GM19438 (cell line): ENCODE data around the gene SLC16A10.

ENCODE experiments used
- ATAC-seq: cut with Tn5 transposase; IDR thresholded peaks from one replicate; pipeline ENCODE4 v1.9.1; 2021; ENCODE audit warnings: low read depth; ENCODE audit not compliant: unreplicated experiment

The SLC16A10 gene

GRCh38 chr6:111208933-111209332 lies 121.6 kb downstream of the SLC16A10 start:
- no peak for ATAC-seq

- ATAC-seq: peak; percentile 66
Measured at GRCh38 chr6:111210194-111210728, 123.0 kb downstream of the SLC16A10 start.

- ATAC-seq: no peak
Measured at GRCh38 chr6:111211411-111212030, 124.2 kb downstream of the SLC16A10 start.

GRCh38 chr6:111212625-111213024 lies 125.3 kb downstream of the SLC16A10 start:
- ATAC-seq: no peak

GRCh38 chr6:111215131-111215530 lies 127.8 kb downstream of the SLC16A10 start:
- no peak for ATAC-seq

GRCh38 chr6:111219785-111220184 lies 132.5 kb downstream of the SLC16A10 start:
- no peak for ATAC-seq

- ATAC-seq: no peak
Measured at GRCh38 chr6:111220383-111221031, 133.2 kb downstream of the SLC16A10 start.

- ATAC-seq: no peak
Measured at GRCh38 chr6:111221804-111222203, 134.5 kb downstream of the SLC16A10 start.

GRCh38 chr6:111222341-111222740 lies 135.0 kb downstream of the SLC16A10 start:
- ATAC-seq: no peak

- no peak for ATAC-seq
Measured at GRCh38 chr6:111228094-111228493, 140.8 kb downstream of the SLC16A10 start.

- no peak for ATAC-seq
Measured at GRCh38 chr6:111230351-111231089, 143.2 kb downstream of the SLC16A10 start.

- ATAC-seq: no peak
Measured at GRCh38 chr6:111231090-111231459, 143.8 kb downstream of the SLC16A10 start.

GRCh38 chr6:111237852-111238251 lies 150.5 kb downstream of the SLC16A10 start:
- ATAC-seq: no peak

- ATAC-seq: no peak
Measured at GRCh38 chr6:111238464-111239119, 151.3 kb downstream of the SLC16A10 start.

GRCh38 chr6:111239461-111239860 lies 152.2 kb downstream of the SLC16A10 start:
- no peak for ATAC-seq

- ATAC-seq: no peak
Measured at GRCh38 chr6:111242452-111242851, 155.1 kb downstream of the SLC16A10 start.

GRCh38 chr6:111243095-111243494 lies 155.8 kb downstream of the SLC16A10 start:
- no peak for ATAC-seq

- no peak for ATAC-seq
Measured at GRCh38 chr6:111248789-111249188, 161.5 kb downstream of the SLC16A10 start.

- ATAC-seq: no peak
Measured at GRCh38 chr6:111250791-111251354, 163.6 kb downstream of the SLC16A10 start.

- no peak for ATAC-seq
Measured at GRCh38 chr6:111252726-111253125, 165.4 kb downstream of the SLC16A10 start.
